Measurements from ENCODE around the gene HDAC1. TPM values are rescaled to one million over a fixed set of nuclear protein-coding genes. Genes with fewer than 3 reads are reported as not detected.

Gene HDAC1
- total and polyA plus RNA-seq, 2 of the 4 experiments (the other 2 are of a cell fraction) = 95.5 to 139 TPM

GRCh38 chr1:32336963-32337675 lies 45.2 kb downstream of the HDAC1 start:
- H2BK120ac ChIP-seq (ENCODE audit: low read depth, low read length) = no peak overlapping the region
- WGBS, 2 experiments (ENCODE audit: extremely low coverage in 2 of 2, insufficient read length in 1 of 2) = no CpG with 5 or more reads among the region's 8 CpGs
- H3K4me2 ChIP-seq (ENCODE audit: low read depth, low read length) = peak overlapping the region; percentile 72; the same call in 1 of the 2 replicates
- H3K14ac ChIP-seq (replicated peaks; ENCODE audit: low read depth, low read length) = no peak overlapping the region
- H3K36me3 ChIP-seq (ENCODE audit: control insufficient read depth, insufficient read depth, low read length) = peaks cover 22% of the 10 kb centered on the region
- no peak overlapping the region for H4K91ac ChIP-seq (ENCODE audit: insufficient read depth, low read depth, low read length)
- no peak overlapping the region for H4K5ac ChIP-seq (ENCODE audit: low read depth, low read length)
- peaks cover 6% of the 10 kb centered on the region for H3K4me1 ChIP-seq (ENCODE audit: control insufficient read depth, insufficient read depth, low read length)
- peak overlapping the region; percentile 19 for H2AK9ac ChIP-seq (replicated peaks; ENCODE audit: low read depth, low read length, poor library complexity)
- peaks cover 19 to 32% of the 10 kb centered on the region in 2 experiments; a peak in 3 of 4 replicates for H3K79me1 ChIP-seq (ENCODE audit: low read depth in 1 of 2, low read length in 2 of 2)
- no peak overlapping the region for H2BK20ac ChIP-seq (ENCODE audit: low read depth, low read length)
- H4K20me1 ChIP-seq (ENCODE audit: insufficient read depth, low read length) = peaks cover 31% of the 10 kb centered on the region
- no peak overlapping the region; the same call in 1 of the 2 replicates for H3K4ac ChIP-seq (ENCODE audit: low read depth, low read length)
- no peak overlapping the region; the same call in 1 of the 2 replicates for H3K23ac ChIP-seq (ENCODE audit: low read depth, low read length)
- H3K4me3 ChIP-seq (ENCODE audit: insufficient read depth, low read depth, low read length) = no peak overlapping the region
- H3K27ac ChIP-seq (ENCODE audit: insufficient read depth, low read length) = no peak overlapping the region
- peak; percentile 47 for DNase-seq
- no peak overlapping the region for H2BK5ac ChIP-seq (ENCODE audit: low read depth, low read length, poor library complexity, severe bottlenecking)
- no peaks in the 10 kb centered on the region for H3K9me3 ChIP-seq (ENCODE audit: control insufficient read depth, insufficient read depth, low read length)
- H3K27me3 ChIP-seq (ENCODE audit: control insufficient read depth, insufficient read depth, low read length) = no peaks in the 10 kb centered on the region
- no peak overlapping the region for H2AK5ac ChIP-seq (ENCODE audit: low read depth, low read length)
- ChIA-PET CTCF (no interaction called here), POLR2A (ENCODE audit: unreplicated experiment) (no interaction called here)
- intact Hi-C loops (cut with micrococcal nuclease) = loop anchor here (1.0 to 5.0 kb wide), 2 partner anchors 14 to 55 kb away; partner anchors contain the start of gene BSDC1
- no peak for TF ChIP-seq CEBPB (IDR thresholded peaks at IDR 0.05; ENCODE audit: low read depth, low read length)
- TF ChIP-seq RAD21 (IDR thresholded peaks at IDR 0.05; ENCODE audit: low read length) = no peak
- TF ChIP-seq POLR2A (IDR thresholded peaks at IDR 0.05; ENCODE audit: low read depth, low read length) = no peak
- no peak for TF ChIP-seq CHD1 (IDR thresholded peaks at IDR 0.05; ENCODE audit: low read depth, low read length)
- TF ChIP-seq CTCF (conservative IDR thresholded peaks at IDR 0.05; ENCODE audit: low read depth, low read length) = no peak
- no peak for TF ChIP-seq MAFK (IDR thresholded peaks at IDR 0.05; ENCODE audit: low read depth, low read length)
- no peak for TF ChIP-seq USF2 (IDR thresholded peaks at IDR 0.05; ENCODE audit: low read depth, low read length)
- TF ChIP-seq RCOR1 (IDR thresholded peaks at IDR 0.05; ENCODE audit: insufficient replicate concordance, low read length) = no peak
- TF ChIP-seq MAZ (IDR thresholded peaks at IDR 0.05; ENCODE audit: borderline replicate concordance, low read depth, low read length) = no peak
- TF ChIP-seq SMC3 (IDR thresholded peaks at IDR 0.05; ENCODE audit: low read depth, low read length) = no peak
- no peak for TF ChIP-seq BHLHE40 (IDR thresholded peaks at IDR 0.05; ENCODE audit: low read depth, low read length)
- no peak for TF ChIP-seq FOS (IDR thresholded peaks at IDR 0.05; ENCODE audit: low read depth, low read length)
- no peak overlapping the region for H3K9ac ChIP-seq (ENCODE audit: low read depth, low read length)
- dilution Hi-C loops (cut with HindIII; ENCODE audit: low sequenced_read_pairs, unreplicated experiment) = no loop called here
- ATAC-seq (ENCODE audit: low read depth) = no peak
- H3K9me1 ChIP-seq (ENCODE audit: insufficient read depth, low read length) = 0 out of 2 replicates have a peak, but pooled peaks cover 3% of the 10 kb centered on the region
- in situ Hi-C loops (cut with MboI; ENCODE audit: low sequenced_read_pairs) = no loop called here
- 0 out of 4 replicates have a peak overlapping the region, but pooled peaks of 1 of the 2 experiments have one; percentile 58 for H4K8ac ChIP-seq (ENCODE audit: low read depth in 2 of 2, low read length in 2 of 2)
- H2BK15ac ChIP-seq (ENCODE audit: low read depth, low read length) = no peak overlapping the region
- no TSS peak for BruUV-seq (replicated peaks)
- H2AFZ ChIP-seq (replicated peaks; ENCODE audit: low read length, poor library complexity) = peak overlapping the region; percentile 89
- no peak overlapping the region for H3K18ac ChIP-seq (ENCODE audit: low read depth, low read length)
- no peak overlapping the region for H3K56ac ChIP-seq (ENCODE audit: extremely low read depth, insufficient read depth, low read length)

All from IMR-90 (cell line).